ENCODE results near the gene PAPPA2. TPM values are rescaled to one million over a fixed set of nuclear protein-coding genes. Genes with fewer than 3 reads are reported as not detected.

Gene PAPPA2
- total RNA-seq, 1 donor, result 5.8 TPM

DNA sequence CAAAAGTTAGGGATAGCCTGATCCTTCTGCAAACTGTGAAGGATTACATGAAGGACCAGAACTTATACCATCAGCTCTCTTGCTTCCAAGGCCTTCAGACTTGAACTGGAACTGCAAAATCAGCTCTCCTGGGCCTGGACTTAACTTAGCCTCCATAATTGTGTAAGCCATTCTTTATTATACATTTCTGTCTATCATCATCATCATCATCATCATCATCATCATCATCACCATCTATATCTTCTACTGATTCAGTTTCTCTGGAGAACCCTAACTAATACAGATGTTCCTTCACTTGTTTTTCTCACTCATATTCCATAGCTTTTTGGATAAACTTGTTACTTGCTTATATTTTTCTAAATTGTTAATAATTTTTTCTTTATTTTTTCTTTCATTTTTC, 50.0 kb downstream of the PAPPA2 start:
- no peak for DNase-seq (ENCODE audit: insufficient read length, low spot score, missing footprints)
- no peaks in the 10 kb centered on the region for H3K9me3 ChIP-seq (ENCODE audit: low read depth, low read length)
- H3K27ac ChIP-seq (ENCODE audit: low read depth, low read length), result no peak overlapping the region
- no peak overlapping the region for H3K4me2 ChIP-seq (ENCODE audit: insufficient read depth, low read length)
- no peaks in the 10 kb centered on the region for H3K36me3 ChIP-seq (ENCODE audit: insufficient read depth, low read length)
- H4K20me1 ChIP-seq (ENCODE audit: insufficient read depth, low read length), result no peaks in the 10 kb centered on the region
- no peaks in the 10 kb centered on the region for H3K4me1 ChIP-seq (ENCODE audit: insufficient read depth, low read length)
- TF ChIP-seq, protein P1, sequence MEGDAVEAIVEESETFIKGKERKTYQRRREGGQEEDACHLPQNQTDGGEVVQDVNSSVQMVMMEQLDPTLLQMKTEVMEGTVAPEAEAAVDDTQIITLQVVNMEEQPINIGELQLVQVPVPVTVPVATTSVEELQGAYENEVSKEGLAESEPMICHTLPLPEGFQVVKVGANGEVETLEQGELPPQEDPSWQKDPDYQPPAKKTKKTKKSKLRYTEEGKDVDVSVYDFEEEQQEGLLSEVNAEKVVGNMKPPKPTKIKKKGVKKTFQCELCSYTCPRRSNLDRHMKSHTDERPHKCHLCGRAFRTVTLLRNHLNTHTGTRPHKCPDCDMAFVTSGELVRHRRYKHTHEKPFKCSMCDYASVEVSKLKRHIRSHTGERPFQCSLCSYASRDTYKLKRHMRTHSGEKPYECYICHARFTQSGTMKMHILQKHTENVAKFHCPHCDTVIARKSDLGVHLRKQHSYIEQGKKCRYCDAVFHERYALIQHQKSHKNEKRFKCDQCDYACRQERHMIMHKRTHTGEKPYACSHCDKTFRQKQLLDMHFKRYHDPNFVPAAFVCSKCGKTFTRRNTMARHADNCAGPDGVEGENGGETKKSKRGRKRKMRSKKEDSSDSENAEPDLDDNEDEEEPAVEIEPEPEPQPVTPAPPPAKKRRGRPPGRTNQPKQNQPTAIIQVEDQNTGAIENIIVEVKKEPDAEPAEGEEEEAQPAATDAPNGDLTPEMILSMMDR (IDR thresholded peaks at IDR 0.05; ENCODE audit: extremely low read depth, low read depth, low read length), result no peak
- no peak overlapping the region for H2AFZ ChIP-seq (ENCODE audit: low read length)
- no peaks in the 10 kb centered on the region for H3K79me2 ChIP-seq (ENCODE audit: insufficient read depth, low read length)
- no peaks in the 10 kb centered on the region for H3K27me3 ChIP-seq (ENCODE audit: insufficient read depth, low read length)
- no peak overlapping the region for H3K4me3 ChIP-seq (ENCODE audit: insufficient read depth, low read length)

DNA sequence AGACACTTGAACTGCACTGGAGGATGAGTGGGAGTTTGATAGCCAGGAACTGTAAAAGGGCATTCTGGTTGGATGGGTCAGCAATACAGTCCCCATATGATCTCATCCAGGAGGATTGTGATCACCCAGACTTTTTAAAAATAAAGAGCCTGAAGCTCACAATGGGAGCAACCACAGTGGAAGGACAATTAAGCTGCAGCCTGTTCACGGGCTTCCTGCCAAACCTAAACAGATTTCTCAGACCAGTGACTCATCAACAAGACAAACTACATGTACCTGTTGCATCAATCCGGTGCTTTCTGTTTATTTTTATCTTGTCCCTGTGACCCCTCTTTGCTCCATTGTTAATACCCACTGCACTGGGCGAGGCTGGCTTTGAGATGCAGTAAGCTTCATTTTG, 52.3 kb downstream of the PAPPA2 start:
- H3K27me3 ChIP-seq (ENCODE audit: insufficient read depth, low read length), result no peaks in the 10 kb centered on the region
- H3K79me2 ChIP-seq (ENCODE audit: insufficient read depth, low read length), result no peaks in the 10 kb centered on the region
- H3K36me3 ChIP-seq (ENCODE audit: insufficient read depth, low read length), result no peaks in the 10 kb centered on the region
- TF ChIP-seq, protein P1 (IDR thresholded peaks at IDR 0.05; ENCODE audit: extremely low read depth, low read depth, low read length), result no peak
- H4K20me1 ChIP-seq (ENCODE audit: insufficient read depth, low read length), result no peaks in the 10 kb centered on the region
- DNase-seq (ENCODE audit: insufficient read length, low spot score, missing footprints), result no peak
- no peak overlapping the region for H2AFZ ChIP-seq (ENCODE audit: low read length)
- H3K27ac ChIP-seq (ENCODE audit: low read depth, low read length), result no peak overlapping the region
- H3K4me1 ChIP-seq (ENCODE audit: insufficient read depth, low read length), result no peaks in the 10 kb centered on the region
- H3K4me2 ChIP-seq (ENCODE audit: insufficient read depth, low read length), result no peak overlapping the region
- no peaks in the 10 kb centered on the region for H3K9me3 ChIP-seq (ENCODE audit: low read depth, low read length)
- no peak overlapping the region for H3K4me3 ChIP-seq (ENCODE audit: insufficient read depth, low read length)

DNA sequence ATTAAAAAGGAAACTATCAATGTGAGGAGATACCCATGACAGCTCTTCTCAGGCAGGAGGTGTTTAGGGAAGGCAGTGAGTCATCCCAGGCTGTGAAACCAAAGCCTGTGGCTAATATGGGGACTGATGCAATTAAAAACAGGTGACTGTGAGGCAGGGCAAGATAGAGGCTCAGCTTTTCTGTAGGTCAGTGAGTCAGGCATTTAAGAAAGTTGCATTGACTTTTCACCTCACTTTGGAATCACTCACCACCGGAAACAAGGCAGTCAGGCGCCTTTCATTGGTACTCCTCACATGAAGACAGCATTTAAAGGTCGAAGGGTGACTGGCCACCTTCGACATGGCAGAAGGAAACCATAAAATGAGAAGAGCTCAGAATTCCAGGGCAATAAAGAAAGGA, 54.5 kb downstream of the PAPPA2 start:
- no peak overlapping the region for H3K4me2 ChIP-seq (ENCODE audit: insufficient read depth, low read length)
- no peak overlapping the region for H3K27ac ChIP-seq (ENCODE audit: low read depth, low read length)
- TF ChIP-seq, protein P1 (IDR thresholded peaks at IDR 0.05; ENCODE audit: extremely low read depth, low read depth, low read length), result no peak
- H3K27me3 ChIP-seq (ENCODE audit: insufficient read depth, low read length), result no peaks in the 10 kb centered on the region
- no peak overlapping the region for H3K4me3 ChIP-seq (ENCODE audit: insufficient read depth, low read length)
- no peaks in the 10 kb centered on the region for H4K20me1 ChIP-seq (ENCODE audit: insufficient read depth, low read length)
- no peaks in the 10 kb centered on the region for H3K36me3 ChIP-seq (ENCODE audit: insufficient read depth, low read length)
- H3K4me1 ChIP-seq (ENCODE audit: insufficient read depth, low read length), result no peaks in the 10 kb centered on the region
- DNase-seq (ENCODE audit: insufficient read length, low spot score, missing footprints), result no peak
- H2AFZ ChIP-seq (ENCODE audit: low read length), result no peak overlapping the region
- H3K79me2 ChIP-seq (ENCODE audit: insufficient read depth, low read length), result no peaks in the 10 kb centered on the region
- no peaks in the 10 kb centered on the region for H3K9me3 ChIP-seq (ENCODE audit: low read depth, low read length)

DNA sequence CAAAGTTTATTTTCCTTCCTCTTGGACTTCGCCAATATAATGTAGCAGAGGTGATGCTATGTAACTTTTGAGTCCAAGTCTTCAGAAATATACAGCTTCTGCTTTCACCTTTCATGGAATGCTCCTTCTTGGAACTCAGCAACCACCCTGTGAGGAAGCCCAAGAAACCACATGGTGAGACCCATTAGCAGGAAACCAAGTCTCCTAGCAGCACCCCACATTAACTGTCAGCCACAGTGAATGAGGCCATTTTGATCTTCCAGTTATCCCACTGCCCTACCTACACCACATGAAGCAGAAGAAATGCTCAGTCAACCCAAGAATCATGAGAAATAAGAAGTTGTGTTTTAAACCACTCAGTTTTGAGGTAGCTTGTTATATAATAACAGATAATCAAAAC, 58.2 kb downstream of the PAPPA2 start:
- Histone ChIP-seq H3K79me2 (ENCODE audit: insufficient read depth, low read length) (no peaks in the 10 kb centered on the region), H3K4me2 (ENCODE audit: insufficient read depth, low read length) (no peak overlapping the region), H3K27ac (ENCODE audit: low read depth, low read length) (no peak overlapping the region), H4K20me1 (ENCODE audit: insufficient read depth, low read length) (no peaks in the 10 kb centered on the region), H2AFZ (ENCODE audit: low read length) (no peak overlapping the region), H3K9me3 (ENCODE audit: low read depth, low read length) (no peaks in the 10 kb centered on the region), H3K36me3 (ENCODE audit: insufficient read depth, low read length) (no peaks in the 10 kb centered on the region), H3K4me3 (ENCODE audit: insufficient read depth, low read length) (no peak overlapping the region), H3K4me1 (ENCODE audit: insufficient read depth, low read length) (no peaks in the 10 kb centered on the region), H3K27me3 (ENCODE audit: insufficient read depth, low read length) (no peaks in the 10 kb centered on the region)
- DNase-seq (ENCODE audit: insufficient read length, low spot score, missing footprints), result no peak
- TF ChIP-seq, protein P1 (IDR thresholded peaks at IDR 0.05; ENCODE audit: extremely low read depth, low read depth, low read length), result no peak
